GM03348 (cell line): Measurements from ENCODE around the gene PHACTR1.
A peak's percentile ranks its signal among the peaks of the same experiment; 100 is the strongest.

Experiments used
- DNase-seq: peaks from one replicate; pipeline ENCODE4 v3.0.0; 2012; ENCODE audit warnings: low spot score

PHACTR1 gene

DNA sequence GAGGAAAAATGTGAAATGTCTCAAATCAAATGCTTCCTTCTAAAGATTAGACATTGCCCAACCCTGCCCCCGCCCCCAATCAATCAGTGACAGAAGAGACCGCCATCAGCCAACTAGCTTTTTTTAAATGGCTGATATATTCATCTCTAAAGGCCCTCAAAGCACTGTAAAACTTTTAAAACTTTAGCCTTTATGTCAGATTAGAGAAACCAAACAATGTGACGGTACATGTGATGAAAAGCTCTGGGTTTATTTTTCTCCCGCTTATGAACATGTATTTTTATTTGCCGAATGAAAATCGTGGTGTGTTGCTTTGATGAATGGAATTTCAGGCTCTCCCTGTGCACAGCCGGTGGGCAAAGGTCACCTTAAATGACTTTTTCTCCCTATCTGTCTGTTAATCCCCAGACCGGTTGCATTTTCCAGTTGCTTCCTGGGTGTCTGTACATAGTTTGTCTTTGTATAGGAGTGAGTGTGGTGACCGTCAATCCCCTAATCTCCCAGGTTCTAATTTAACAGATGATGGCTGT is 573.3 kb downstream of the PHACTR1 start:
- DNase-seq: no peak

DNA sequence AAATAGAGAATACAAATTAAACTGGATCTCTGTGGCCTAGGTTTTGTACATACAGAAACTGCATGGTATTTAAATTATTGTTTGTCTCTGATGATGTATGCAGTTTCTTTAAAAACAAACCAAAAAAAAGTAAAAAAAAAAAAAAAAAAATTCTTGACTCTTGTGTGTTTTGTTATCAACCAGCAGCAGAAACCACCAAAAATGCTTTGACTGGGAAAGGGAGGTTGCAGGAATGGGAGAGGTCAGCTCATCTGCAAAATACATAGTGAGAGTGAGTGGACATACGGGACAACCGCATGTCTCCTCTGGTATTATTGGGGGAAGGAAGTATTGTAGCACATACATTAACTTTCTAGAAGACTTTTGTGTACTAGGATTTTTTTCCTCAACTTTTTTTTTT is 573.8 kb downstream of the PHACTR1 start:
- DNase-seq: no peak

DNA sequence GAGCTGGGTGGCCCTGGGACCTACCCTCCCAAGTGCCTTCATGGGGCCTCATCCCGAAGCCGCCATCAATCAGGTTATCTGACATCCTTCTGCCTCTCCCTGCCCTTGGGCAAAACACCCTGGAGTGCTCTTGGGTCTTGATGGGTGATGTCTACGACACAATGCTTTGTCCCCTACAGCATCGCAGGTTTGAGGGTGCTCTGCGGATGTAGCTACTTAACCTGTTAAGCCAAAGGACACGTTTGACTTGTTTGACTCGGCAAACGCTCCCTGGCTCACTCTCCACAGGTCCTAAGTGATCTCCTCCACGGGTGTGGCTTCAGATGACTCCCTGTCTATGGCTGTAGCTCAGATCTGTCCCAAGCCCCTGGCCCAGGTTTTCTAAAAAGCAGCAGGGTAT is 576.2 kb downstream of the PHACTR1 start:
- no peak for DNase-seq

DNA sequence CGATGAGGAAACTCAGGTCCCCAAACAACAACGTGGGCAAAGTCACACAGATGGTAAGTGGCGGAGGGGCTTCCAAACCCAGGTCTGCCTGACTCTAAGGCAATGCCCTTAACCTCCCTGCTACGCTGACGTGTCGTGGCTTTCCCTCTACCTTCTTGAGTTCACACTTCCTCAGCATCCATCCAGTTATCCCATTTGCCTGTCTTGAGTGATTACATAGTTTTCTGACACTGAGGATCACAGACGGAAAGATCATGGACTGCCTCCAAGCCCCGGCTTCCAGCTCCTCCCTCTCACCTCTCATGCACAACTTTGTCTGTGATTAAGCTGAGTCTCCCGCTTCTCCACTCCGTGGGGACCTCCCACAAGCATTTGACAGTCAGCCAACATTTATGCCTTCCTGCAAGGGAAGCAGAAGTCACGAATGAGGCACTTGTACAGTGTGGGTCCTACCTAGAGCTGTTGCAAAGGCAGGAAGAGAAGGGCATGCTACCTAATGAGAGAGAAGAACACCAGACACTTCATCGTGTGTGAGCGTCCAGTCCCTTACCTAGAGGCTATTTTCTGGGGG is 578.0 kb downstream of the PHACTR1 start:
- DNase-seq: no peak

DNA sequence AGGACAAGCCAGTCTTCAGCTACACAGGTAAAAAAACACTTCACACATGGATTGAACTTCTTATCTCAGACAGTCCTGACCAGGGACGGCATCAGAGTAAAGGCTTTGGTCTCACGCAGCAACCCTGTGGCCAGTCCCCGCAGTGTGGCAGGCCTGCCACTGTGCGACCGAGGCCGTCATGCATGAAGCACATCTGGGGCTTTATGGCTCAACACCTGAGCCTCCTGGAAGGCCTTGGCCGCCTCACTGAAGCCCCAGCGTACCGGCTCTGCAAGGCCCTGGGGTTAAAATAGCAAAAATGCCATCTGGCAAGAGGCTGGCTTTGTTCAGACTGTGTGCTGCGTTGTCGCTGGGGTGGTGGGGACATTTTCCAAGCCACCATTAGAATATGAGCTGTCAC is 579.0 kb downstream of the PHACTR1 start:
- no peak for DNase-seq

DNA sequence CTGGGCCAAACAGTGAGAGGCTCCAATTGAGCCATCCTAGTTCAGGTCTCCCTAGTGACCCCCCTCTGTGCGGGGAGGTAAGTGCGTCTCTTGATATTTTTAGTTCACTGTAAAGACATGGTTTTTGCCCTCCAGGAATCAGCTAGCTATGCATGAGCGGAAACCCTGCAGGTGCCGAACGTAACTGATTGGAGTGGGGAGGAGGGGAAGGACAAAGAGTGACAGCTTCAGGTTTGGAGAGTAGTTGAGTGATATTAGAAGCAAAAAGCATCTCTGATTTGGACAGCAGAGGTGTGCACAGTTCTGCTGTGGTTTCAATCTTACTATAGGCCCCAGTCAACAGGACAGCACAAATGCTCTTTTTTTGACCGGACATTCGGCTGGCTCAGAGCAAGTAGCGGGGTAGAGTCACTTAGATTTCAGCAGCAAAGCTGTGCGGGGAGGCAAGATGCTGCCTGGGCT is 580.0 kb downstream of the PHACTR1 start:
- no peak for DNase-seq

DNA sequence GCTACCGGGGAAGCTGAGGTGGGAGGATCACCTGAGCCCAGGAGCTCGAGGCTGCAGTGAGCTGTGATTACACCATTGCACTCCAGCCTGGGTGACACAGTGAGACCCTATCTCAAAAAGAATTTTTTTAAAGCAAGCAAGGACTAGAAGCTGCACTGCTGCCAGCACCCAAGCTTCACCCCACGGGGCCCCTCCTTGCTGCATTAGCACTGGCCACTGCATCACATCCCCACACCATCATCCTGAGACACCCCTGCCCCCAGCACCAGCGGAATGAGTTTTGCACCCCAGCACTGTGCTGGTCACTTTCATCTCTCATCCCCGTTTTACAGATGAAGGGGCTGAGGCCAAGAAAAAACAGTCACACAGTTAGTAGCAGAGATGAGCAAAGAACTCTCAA is 580.8 kb downstream of the PHACTR1 start:
- no peak for DNase-seq

DNA sequence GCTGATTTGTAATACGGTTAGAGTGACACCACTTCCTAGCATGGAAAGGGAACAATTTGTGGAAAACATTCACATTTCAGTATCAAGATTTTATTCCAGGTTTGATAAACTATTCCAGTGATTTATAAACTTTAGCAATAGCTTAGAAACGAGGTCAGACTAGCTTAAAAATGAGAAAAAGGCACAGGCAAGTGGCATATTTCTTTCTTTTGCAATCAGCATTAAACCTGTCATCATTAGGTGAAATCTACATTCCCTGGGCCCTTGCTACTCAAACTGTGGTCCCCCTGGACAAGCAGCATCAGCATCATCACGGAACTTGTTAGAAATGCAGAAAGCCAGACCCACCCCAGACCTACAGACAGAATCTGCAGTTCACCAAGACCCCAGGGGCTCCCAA is 581.9 kb downstream of the PHACTR1 start:
- DNase-seq: no peak

DNA sequence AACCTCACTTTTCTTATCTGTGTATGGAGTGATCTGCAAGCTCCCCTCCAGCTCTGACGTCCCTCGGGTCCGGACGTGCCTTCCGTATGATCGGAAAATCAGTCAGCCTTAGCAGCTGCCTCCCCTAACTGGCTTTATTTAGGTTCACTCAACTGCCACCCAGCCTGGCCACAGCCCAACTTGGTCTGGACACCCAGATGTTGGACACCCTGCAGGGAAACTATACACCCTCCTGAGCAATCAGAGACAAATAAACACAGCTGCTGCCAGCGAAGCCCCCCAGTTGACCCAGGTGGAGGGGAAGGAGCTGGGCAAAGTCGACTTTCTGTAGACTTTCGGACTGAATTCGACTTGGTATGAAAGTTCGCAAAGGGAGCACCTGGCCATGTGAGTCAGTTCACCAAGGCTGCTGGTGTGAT is 582.8 kb downstream of the PHACTR1 start:
- DNase-seq: no peak

DNA sequence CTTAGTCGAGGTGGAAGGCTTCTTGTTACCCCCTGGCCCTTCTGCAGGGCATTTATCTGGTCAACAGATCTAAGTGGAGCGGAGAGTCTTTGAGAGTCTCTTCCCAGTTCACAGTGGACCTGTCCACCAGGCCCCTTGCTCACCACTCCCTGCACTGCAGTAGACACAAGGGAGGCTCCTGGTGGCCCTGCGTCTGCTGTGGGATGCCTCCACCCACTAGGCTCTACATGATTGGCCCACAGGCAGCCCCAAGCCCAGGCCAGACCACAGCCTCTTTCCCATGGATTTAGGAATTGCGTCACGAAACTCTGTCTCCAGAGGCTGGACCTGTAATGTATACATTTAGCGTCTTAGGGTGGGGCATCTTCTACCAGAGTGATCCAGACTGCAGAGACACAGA is 583.4 kb downstream of the PHACTR1 start:
- no peak for DNase-seq

DNA sequence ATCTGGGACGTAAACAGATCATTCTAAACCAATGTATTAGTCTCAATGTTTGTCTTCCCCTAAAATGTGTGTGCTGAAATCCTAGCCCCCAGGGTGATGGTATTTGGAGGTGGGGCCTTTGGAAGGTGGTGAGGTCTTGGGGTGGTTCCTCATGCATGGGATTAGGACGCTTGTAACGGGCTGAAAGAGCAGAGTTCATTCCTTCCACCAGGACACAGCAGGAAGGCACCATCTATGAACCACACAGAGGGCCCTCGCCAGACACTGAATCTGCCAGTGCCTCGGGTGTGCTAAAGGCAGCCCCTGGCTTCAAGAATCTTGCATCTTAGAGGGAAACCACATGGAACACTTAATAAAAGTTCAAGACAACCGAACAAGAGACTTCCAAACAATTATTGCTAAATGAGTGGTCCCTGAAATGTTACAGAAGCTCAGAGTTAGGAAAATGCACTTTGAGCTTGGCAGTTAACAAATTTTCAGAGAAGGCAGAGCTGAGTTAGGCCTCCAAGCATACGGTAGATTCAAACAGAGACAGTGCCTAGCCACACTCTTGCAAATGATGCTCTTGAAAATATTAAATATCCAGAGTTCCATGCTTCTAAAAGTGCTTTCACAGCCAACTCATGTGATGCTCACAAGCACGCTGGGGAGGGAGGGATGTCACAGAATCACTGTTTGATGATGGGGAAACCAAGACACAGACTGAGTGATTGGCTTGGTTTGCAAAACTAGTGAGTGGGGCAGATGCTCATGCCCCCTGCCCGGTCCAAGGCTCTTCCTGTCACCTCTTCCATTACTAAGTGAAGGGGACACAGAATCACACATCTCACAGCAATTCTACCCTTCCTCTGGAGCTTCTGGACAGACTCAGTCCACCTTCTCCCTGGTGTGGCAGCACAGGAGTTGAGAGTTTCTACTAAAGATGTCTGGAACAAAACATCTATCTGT is 584.4 kb downstream of the PHACTR1 start:
- DNase-seq: no peak

DNA sequence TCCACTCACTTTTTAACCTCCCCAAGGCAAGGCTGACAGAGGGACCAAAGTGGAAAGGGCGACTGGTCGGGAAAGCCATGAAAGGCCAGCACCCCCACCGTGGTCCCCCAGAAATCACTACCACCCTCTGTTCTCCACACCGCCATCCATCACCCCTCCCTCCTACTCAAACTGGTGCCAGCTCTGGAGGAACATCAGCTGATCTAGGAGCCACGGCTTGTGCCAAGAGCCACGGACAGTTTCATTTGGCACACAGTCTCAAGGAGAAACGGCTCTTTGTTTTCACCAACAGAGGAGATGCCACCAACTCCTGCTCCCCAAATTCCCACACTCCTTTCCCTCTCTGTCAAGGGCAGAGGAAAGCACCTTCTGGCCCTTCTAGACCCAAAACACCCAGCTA is 585.7 kb downstream of the PHACTR1 start:
- DNase-seq: no peak

DNA sequence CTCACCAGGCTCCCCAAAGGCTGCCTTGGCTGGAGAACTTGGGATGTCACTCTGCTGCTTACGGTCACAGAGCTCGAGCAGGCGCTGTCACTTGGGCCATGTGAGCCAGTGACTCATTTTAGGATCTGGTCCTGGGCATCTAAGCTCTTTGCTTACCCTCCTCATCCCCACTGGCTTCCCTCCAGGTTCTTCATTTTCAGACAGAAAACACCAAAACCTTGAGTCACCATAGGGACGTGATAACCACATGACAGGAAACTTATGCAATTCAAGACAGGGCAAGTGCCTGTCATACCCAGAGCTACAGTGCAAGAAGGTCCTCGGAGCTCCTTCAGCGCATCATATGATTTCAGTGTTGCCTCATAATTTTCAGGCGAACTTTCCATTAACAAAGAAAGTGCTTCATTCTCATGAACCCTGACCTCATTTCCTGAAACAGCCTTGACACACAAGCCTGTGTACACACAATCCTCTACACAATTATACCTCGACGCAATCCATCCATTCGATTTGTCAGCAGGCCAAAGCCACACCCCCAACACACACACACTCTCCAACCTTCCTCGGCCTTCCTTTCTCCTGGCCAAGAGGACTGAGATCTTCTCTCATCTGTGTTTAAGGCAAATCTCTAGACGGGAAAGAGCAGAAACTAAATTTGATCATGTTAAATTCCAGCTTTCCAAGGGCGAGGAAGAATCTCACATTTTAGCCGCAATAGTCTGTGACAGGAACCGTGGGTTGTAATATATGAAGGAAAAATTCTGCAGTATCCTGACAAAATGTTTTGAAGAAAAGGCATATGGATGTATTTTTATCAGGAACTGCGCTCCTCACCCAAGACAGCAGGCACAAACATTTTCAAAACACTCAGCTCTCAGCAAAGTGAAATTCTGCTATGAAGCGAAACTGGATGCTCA is 586.4 kb downstream of the PHACTR1 start:
- peak; percentile 91 for DNase-seq

DNA sequence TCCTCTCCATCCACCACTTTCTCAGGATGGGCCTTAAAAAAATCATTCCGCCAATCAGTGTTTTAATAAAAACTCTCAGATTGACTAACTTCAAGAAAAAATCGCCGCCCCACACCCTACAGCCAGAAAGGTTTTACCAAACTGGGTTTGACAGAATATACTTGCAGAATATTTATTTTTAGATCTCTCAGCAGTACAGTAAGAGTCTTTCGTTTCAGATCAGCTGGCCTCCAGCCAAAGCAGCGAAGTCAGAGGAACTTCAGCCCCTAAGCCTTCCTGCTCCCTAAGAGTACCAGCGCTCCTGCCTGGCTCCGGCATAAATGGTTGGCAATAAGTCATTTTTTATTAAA is 587.1 kb downstream of the PHACTR1 start:
- no peak for DNase-seq

DNA sequence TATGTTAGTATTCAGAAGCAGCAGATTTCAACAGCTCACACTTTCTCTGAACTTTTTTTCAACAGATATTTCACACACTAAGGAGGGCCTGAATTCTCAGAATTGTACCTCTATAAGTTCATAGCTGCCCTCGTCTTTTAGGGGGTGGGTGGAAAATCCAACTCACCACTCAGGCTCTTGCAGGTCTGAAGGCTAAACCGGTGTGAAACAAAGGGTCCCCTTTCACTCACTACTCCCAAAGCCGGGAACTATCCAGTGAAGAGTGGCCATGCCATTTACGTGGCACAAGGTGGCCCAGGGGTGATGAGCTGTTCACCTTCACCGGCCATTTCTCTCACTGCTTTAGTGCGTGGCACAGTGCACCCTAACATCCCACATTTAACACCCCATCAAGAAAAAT is 587.5 kb downstream of the PHACTR1 start:
- DNase-seq: no peak

DNA sequence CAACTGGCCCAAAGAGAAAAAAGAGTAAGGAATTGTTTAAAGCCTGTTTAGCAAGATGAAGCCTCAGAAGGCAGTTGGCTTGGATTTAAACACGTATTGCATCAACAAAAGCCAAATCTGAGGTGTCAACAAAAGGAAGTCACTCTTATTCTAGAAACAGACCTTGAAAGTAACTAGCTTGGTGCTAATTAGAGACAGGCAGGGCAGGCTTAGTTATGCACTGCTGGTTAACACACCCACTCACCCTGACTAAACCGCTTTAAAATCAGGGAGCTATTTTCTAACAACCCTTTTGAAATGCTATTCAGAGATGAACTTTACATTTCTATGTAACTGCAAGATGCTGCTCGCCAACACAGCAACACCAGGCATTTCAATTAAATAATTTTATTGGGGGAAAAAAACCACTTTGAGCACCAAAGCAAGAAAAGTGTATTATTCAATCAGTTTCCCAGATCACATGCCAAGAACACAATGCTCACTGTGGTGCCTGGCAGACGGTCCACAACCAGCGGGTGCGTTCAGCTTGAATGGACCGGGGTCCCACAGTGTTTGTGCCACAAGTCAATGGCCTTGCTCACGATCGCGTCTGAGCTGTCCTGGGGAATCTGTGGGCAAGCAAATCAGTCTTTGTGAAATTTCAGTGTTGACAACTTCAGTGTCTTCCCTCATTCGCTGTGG is 588.2 kb downstream of the PHACTR1 start:
- DNase-seq: peak; percentile 20

DNA sequence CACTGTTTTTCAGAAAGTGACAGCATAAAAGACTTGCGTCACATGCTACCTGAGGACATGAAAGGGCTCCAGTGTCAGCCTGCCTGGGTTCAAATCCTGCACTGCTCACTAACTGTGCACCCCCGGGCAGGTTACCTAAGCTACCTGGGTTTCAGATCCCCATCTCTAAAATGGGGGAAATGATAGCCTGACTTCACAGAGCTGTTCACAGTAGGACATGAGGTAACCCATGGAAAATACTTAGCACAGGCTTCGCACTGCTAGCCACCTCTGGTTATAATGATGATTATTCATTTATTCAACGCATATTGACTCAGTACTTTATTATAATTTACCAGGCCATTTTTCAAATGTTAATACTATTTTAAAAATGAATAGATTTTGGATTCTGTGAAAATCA is 588.7 kb downstream of the PHACTR1 start:
- DNase-seq: no peak

DNA sequence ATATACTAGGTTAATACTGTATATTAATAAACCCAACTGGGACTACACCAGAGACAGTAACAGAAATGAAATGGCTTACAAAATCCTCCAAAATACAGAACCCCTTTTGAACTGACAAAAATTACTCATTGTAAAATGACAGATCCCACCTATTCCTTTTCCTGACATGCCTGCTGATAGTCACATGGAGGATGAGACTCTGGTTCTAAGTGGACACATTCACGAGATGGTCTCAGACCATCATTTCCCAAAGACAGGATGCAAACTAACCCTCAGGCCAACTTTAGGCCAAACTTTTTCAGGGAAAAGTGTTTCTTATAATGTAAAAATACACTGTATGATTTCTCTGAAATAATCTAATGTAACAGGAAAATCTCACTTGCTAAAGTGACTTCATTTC is 589.2 kb downstream of the PHACTR1 start:
- no peak for DNase-seq

DNA sequence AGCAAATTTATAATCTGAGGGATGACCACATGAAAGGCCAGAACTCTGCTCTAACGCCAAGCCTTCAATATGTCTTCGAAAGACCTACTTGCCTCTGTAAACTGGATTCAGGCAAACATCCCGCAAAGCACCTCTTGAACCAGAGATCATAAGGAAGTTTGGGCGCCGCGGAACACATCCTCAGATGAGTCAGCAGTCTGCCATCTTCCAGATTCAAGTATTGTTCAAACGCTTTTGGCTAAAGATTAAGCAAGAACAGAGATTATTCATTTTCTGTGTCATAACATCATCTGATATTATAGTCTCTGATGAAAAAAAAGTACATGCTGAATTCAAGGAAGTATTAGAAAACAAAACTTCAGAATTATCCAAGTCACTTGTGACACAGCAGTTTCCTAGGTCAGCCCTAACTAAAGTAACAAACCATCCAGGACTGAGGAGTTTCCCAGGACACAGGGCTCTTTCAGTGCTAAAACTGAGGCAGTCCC is 591.0 kb downstream of the PHACTR1 start:
- DNase-seq: peak; percentile 67

DNA sequence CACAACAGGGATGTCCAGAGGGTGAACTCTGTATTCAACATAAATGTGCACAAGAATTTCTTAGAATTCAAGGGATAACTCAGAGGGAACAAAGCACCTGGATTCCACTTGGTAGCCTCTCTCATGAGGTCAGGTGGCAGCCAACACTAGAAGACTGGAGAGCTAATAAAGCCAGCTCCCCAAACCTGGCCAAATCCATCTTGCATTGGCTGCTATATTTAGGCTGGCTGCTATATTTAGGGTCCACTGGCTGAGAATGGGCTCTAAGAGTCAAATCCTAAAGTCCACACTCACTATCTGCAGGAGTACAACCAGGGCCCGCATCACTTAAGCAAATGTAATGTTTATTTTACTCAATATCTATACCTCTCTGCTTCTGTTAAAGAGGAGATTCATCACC is 591.8 kb downstream of the PHACTR1 start:
- DNase-seq: no peak

DNA sequence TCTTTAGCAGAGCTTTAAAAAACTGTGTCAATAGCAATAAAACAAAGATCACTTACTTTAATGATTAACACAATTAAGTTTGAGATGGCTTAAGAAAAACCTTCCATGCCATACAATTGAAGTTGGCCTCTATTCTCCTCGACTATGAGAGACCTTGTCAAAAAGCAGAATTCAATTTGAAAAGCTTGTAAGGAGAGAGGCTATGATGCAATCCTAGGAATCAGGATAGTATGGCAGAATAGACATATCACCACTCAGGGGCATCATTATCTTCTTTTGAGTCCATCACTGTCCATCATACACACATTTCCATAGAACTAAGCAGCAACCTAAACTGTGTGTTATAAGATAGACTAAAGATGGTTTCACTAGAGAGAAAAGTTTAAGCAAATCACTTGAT is 594.6 kb downstream of the PHACTR1 start:
- DNase-seq: no peak

DNA sequence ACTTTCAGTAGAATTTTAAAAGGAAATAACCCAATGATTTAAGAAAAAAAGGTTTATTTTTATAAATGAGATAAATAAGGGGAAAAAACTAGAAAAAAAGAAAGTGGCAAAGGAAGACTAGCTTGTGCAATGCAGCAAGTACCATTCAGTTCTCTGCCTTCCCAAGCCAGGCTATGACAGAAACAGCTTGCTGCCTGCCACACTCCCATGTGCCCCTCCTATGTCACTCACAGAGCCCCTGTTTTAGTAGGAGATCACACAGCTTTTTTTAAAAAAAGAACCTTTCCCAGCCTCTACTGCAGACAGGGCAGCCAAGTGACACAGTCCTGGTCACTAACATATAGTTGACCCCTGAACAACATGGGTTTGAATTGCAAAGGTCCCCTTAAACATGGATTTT is 598.2 kb downstream of the PHACTR1 start:
- DNase-seq: no peak
